Type B pancreatic cell (in vitro differentiated cells): ENCODE results near the gene PSMB11. TPM values are rescaled to one million over a fixed set of nuclear protein-coding genes. Genes with fewer than 3 reads are reported as not detected.

ENCODE experiments used
- DNase-seq: peaks from one replicate; pipeline ENCODE4 v3.0.0; 2021; ENCODE audit warnings: mixed read lengths; ENCODE audit not compliant: unreplicated experiment; ENCODE audit errors: extremely low spot score
- H3K27ac Mint-ChIP-seq: 2 replicates; pipeline ENCODE4 v1.8.0; 2021; ENCODE audit warnings: mild to moderate bottlenecking, mixed read lengths
- H3K27me3 Mint-ChIP-seq: 2 replicates; pipeline ENCODE4 v1.8.0; 2021; ENCODE audit warnings: mixed read lengths
- H3K36me3 Mint-ChIP-seq: 2 replicates; pipeline ENCODE4 v1.8.0; 2021; ENCODE audit warnings: mixed read lengths
- H3K4me1 Mint-ChIP-seq: one replicate; pipeline ENCODE4 v1.8.0; 2021; ENCODE audit warnings: mixed read lengths; ENCODE audit not compliant: unreplicated experiment
- H3K4me3 Mint-ChIP-seq: 2 replicates; pipeline ENCODE4 v1.8.0; 2021; ENCODE audit warnings: mild to moderate bottlenecking, mixed read lengths
- H3K9me3 Mint-ChIP-seq: 2 replicates; pipeline ENCODE4 v1.8.0; 2021; ENCODE audit warnings: mixed read lengths
- CTCF ChIP-seq: fragments of 200-600 bp; sonication (generic); conservative IDR thresholded peaks from 2 replicates; pipeline ENCODE4 v1.5.0; 2021; ENCODE audit warnings: antibody characterized with exemption, mild to moderate bottlenecking
- total RNA-seq: library from RNA; stranded (reverse); gene quantifications from 2 replicates; pipeline ENCODE4 v1.2.1, GENCODE V29; 2021; ENCODE audit warnings: low replicate concordance

PSMB11 gene
- total RNA-seq, 1 donor from 2014 or later = not detected

DNA sequence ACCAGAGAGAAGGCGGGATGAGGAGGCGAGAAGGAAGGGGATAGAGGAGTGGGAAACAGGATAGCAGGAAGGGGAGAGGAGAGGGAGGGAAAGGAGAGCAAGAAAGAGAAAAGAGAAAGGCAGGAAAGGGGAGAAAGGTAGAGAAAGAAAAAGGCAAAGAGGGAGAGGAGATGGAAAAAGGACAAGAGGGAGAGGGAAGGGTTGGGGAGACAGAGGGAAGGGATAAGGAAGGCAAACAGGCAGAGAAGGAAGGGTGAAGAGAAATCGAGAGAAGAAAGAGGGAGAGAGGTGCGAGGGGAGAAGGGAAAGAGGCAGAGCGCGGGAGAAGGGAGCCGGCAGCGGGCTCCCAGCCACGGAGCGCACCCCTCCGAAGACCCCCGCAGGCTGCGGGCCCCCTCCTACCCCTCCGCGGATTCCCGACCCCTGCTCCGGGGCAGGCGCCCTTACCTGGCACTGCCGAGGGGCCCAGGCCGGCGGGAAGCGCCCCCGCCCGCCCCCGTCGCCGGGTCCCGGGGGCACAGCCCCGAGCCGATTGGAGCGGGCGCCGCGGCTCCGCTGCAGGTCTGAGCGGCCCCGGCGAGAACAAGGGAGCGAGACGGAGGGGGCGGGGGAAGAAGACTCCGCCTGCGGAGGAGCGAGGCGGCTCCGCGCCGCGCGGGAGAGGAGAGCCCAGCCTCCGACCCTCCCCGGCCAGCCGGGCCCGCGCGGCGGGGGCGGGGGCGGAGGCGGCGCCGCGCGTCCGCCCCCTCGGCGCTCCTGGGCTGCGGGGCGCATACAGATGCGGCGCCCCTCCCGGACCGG lies 15.1 kb downstream of the PSMB11 start, which contains the start of gene CDH24:
Gene CDH24, minus strand, starts transcription at position 565 of the 801 bp plus-strand sequence. CDS start 1,787 bp downstream, outside the sequence.
- TF ChIP-seq CTCF = no peak
- Mint-ChIP-seq H3K27me3 (no peaks in the 10 kb centered on the region), H3K4me3 (peak within 1 kb of the TSS; percentile 97), H3K27ac (peak within 1 kb of the TSS; percentile 89), H3K4me1 (peaks cover 16% of the 10 kb centered on the region), H3K9me3 (no peaks in the 10 kb centered on the region), H3K36me3 (peaks cover 2% of the 10 kb centered on the region)
- DNase-seq = peak; percentile 82

DNA sequence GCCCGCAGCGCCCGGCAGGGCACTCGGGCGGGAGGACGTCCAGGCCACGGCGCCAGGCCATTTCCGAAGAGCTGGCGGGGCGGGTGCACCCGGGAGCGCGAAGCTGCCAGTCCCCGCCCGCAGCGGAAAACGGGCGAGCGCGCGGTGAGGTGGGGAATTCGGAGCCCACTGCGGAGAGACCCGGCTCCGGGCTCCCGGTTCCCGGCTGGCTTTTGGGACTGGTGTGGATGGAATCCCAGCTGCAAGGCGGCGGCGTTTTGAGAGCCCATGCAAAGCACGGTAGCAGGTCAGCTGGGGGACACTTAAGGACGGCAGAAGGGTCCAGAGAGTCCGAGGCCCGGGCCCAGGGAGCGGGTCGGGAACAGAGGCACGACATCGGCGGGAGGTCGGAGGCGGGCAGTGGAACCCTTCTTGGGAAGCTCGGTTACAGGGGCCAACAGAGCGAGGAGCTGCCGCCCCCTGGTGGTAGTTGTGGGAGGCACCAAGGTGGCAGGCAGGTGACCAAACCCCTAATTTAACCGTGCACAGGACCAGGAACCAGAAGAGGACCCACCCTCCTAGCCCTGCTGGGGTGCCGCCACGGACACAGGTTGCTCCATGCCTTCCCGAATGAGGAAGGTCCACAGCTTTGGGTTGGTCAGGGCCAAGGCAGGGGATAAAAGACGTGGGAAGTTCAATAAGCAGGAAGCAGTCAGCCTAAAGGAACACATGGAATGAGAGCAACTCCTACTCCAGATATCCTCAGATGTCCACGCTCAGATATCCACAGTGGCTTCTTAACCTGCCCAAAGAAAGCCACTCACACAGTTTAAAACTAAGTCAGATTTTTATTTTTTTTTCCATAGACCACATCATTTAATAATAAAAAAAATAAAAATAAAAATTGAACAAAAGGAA lies 16.0 kb downstream of the PSMB11 start:
- Mint-ChIP-seq H3K4me3 (peak overlapping the region; percentile 90), H3K4me1 (peaks cover 20% of the 10 kb centered on the region), H3K27ac (peak overlapping the region; percentile 83), H3K9me3 (no peaks in the 10 kb centered on the region), H3K27me3 (no peaks in the 10 kb centered on the region), H3K36me3 (peaks cover 11% of the 10 kb centered on the region)
- DNase-seq = peak; percentile 93
- TF ChIP-seq CTCF = peak; percentile 99

DNA sequence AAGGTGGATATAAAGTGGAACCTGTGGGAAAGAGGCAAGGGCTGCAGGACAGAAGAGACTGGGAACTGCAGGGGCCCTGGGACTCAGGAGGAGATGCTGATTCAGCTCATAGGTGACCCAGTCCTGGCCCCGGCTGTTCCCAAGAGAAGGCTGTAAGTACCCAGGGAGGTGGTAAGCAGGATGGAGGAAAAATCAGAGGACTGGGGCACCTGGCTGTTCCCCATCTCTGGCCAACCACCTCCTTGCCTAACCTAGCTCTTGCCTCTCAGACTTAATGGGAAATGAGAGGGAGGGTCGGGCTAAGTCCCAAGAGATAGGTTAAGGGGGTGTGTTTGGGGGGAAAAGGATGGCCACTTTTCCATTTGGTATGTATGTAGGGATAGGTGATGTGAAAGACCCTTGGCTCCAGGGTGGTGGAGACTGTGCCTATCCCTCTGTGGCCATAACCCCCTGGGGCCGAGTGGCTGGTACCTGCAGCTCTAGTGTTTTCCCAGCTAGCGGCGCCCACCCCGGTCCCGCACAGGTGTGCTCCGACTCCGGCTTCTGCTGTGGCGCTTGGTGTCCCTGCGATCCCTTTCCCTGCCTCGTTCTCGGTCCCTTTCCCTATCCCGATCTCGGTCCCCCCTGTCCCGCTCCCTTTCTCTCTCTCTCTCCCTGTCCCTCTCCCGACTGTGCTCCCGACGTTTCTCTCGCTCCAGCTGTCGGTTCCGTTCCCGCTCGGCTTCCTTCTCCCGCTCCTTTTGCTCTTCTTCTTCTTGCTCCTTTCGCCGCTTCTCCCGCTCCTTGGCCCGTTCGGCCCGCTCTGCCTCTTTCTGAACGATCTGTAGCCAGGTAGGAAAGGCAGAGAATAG lies 16.9 kb downstream of the PSMB11 start:
- peak overlapping the region; percentile 59 for H3K4me3 Mint-ChIP-seq
- H3K27ac Mint-ChIP-seq = peak overlapping the region; percentile 83
- no peaks in the 10 kb centered on the region for H3K9me3 Mint-ChIP-seq
- no peaks in the 10 kb centered on the region for H3K27me3 Mint-ChIP-seq
- H3K36me3 Mint-ChIP-seq = peaks cover 19% of the 10 kb centered on the region
- peaks cover 26% of the 10 kb centered on the region for H3K4me1 Mint-ChIP-seq
- no peak for TF ChIP-seq CTCF
- no peak for DNase-seq

GRCh38 chr14:23060536-23061260 lies 18.7 kb downstream of the PSMB11 start:
- TF ChIP-seq CTCF = no peak
- no peak overlapping the region for H3K4me3 Mint-ChIP-seq
- no peaks in the 10 kb centered on the region for H3K9me3 Mint-ChIP-seq
- H3K36me3 Mint-ChIP-seq = peaks cover 23% of the 10 kb centered on the region
- peaks cover 29% of the 10 kb centered on the region for H3K4me1 Mint-ChIP-seq
- peak overlapping the region; percentile 36 for H3K27ac Mint-ChIP-seq
- no peaks in the 10 kb centered on the region for H3K27me3 Mint-ChIP-seq
- no peak for DNase-seq
